Fibroblast of the aortic adventitia (primary cell): ENCODE data around the gene ALK. TPM values are rescaled to one million over a fixed set of nuclear protein-coding genes. Genes with fewer than 3 reads are reported as not detected.

Source experiments
- DNase-seq: peaks from one replicate; pipeline ENCODE4 v3.0.0-alpha.2; 2010; ENCODE audit warnings: low read depth
- H3K4me3 ChIP-seq: 2 replicates; pipeline ENCODE4 v1.5.1; 2011; ENCODE audit warnings: low read depth, mild to moderate bottlenecking, control low read depth, low read length, moderate library complexity
- total RNA-seq: library from RNA; depleted of rRNA; stranded (reverse); fragments of >200 nt; gene quantifications from 2 replicates; pipeline ENCODE4 v1.2.3, GENCODE V29; 2012; ENCODE audit warnings: low replicate concordance
- TF ChIP-seq, protein P1 (sequence below): IDR thresholded peaks from 2 replicates; pipeline ENCODE4 v1.5.1; 2011; ENCODE audit warnings: mild to moderate bottlenecking, low read length, control low read depth, inconsistent platforms; ENCODE audit not compliant: insufficient read depth

ALK gene
- total RNA-seq, 1 donor: 0.27 TPM

GRCh38 chr2:29479401-29479800 is 442.0 kb downstream of the ALK start:
- no peak overlapping the region for H3K4me3 ChIP-seq

DNA sequence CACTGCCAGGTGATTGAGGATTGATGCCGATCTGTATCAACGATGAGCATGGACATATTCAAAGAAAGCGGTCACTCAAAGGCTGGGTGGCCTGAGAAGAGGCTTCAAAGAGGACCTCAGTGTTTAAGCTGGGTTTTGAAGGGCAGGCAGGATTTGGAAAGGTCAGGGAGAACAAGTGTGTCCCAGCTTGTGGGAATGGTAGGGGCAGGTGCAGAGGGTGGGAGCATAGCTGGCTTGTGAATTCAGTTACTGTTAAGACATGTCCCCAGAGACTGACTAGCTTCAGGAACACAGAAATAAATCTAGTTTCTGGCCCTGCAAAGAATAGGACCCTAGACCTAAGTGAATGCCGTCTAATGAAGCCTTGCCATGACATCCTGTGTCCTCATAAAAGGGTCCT is 442.7 kb downstream of the ALK start:
- TF ChIP-seq, protein P1, sequence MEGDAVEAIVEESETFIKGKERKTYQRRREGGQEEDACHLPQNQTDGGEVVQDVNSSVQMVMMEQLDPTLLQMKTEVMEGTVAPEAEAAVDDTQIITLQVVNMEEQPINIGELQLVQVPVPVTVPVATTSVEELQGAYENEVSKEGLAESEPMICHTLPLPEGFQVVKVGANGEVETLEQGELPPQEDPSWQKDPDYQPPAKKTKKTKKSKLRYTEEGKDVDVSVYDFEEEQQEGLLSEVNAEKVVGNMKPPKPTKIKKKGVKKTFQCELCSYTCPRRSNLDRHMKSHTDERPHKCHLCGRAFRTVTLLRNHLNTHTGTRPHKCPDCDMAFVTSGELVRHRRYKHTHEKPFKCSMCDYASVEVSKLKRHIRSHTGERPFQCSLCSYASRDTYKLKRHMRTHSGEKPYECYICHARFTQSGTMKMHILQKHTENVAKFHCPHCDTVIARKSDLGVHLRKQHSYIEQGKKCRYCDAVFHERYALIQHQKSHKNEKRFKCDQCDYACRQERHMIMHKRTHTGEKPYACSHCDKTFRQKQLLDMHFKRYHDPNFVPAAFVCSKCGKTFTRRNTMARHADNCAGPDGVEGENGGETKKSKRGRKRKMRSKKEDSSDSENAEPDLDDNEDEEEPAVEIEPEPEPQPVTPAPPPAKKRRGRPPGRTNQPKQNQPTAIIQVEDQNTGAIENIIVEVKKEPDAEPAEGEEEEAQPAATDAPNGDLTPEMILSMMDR: no peak

More at GRCh38 chr2:29479401-29479800, 442.0 kb downstream of the ALK start:
- DNase-seq: no peak
- TF ChIP-seq, protein P1: no peak

DNA sequence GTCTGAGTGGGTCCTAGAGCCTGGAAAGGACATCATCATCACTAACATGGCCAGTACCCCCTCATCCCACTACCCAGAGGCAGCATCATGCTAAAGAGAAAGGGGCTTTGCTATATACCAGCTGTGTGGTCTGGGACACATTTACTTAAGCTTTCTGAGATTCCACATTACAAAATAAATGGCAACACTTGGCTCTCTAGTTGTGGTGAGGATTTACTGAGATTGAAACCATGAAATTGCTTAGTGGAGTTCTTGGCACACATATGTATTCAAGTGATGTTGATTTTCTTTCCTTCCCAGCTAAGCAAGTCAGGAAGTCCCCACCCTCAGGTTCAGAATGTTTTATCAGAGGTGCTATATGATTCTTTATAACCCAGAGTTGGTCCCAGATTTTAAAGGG is 444.2 kb downstream of the ALK start:
- H3K4me3 ChIP-seq: no peak overlapping the region
- TF ChIP-seq, protein P1: no peak
- DNase-seq: no peak

More for the DNA sequence above, 442.7 kb downstream of the ALK start:
- no peak overlapping the region for H3K4me3 ChIP-seq
- DNase-seq: no peak

- H3K4me3 ChIP-seq: no peak overlapping the region
- TF ChIP-seq, protein P1: no peak
- no peak for DNase-seq
Observed at GRCh38 chr2:29475499-29475898, 445.9 kb downstream of the ALK start.

DNA sequence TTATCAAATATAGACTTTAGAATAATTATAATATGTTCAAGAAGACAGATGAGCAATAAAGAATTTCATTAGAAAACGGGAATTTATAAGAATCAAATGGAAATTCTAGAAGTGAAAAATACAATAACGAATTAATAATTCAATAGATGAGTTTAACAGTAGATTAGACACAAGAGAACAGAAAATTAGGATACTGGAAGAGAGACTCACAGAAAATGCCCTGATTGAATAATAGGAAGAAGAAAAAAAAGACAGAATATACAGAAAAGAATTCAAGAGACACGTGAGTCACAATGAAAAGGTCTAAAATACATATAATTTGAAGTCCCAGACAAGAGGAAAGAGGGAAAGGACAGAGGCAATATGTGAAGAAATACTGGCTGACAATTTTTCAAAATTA is 451.4 kb downstream of the ALK start:
- TF ChIP-seq, protein P1: no peak
- no peak for DNase-seq
- no peak overlapping the region for H3K4me3 ChIP-seq

DNA sequence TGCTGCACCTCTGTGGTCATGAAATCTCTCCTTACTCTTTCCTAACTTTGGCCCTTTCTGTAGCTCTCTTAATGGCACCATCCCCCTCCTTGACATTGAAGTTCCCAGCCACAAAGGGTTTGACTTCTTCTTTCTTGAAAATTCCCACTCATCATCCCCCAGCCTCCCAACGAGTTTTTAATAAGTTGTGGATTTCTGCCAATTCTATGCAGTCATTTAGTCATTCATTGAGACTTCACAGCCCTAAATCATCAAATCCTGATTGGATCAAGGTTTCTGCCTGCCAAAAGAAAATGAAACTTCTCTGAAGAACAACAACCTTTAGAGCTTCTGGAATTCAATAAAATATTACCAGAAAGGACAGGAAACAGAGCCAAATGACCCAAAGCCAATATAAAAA is 451.9 kb downstream of the ALK start:
- TF ChIP-seq, protein P1: no peak
- no peak overlapping the region for H3K4me3 ChIP-seq
- DNase-seq: no peak

- TF ChIP-seq, protein P1: no peak
- no peak overlapping the region for H3K4me3 ChIP-seq
- peak; percentile 89 for DNase-seq
Observed at GRCh38 chr2:29463181-29463900, 458.0 kb downstream of the ALK start.
